HG03354 (cell line): ENCODE measurements around the gene AUTS2.

Source experiments
- ATAC-seq: cut with Tn5 transposase; IDR thresholded peaks from one replicate; pipeline ENCODE4 v1.9.1; 2021; ENCODE audit warnings: mild to moderate bottlenecking; ENCODE audit not compliant: unreplicated experiment, poor library complexity, severe bottlenecking

AUTS2 gene

GRCh38 chr7:69620650-69621049 lies 22.4 kb downstream of the AUTS2 start:
- ATAC-seq = no peak

DNA sequence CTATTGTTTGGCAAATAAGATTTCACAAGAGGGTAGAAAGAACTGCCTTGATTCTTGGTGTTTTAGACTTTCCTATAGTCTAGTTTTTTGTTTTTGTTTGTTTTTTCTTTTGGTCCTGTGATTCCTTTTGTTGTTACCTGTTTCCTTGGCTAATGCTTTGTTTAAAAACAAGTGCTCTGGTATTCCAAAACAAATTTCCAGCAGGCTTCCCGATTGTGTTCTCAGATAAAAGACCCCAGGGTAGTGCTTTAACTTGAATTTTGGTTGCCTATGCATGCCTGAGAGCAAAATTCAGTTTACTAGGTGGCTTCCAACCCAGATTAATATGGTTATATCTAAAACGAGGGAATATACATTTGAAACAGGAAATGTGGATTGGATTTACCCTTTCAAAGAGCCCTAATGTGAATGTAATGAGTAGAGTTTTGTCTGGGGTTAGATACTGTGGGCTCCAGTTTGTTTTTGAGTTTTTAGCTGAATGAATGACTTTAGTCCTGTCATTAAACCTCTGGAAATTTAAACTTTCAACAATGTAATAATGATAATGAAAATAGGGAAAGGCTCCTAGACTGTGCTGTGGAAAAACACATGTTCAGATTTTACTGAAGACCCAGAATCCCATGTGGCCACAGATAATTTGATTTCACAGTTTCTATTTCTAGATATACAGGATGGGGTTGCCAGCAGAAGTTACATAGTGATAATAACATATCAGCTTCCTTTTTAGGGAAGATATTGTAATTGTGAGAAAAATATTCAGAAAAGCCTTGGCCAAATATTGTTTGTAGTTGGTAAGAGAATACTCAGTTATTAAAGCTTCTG lies 23.9 kb downstream of the AUTS2 start:
- ATAC-seq = no peak

DNA sequence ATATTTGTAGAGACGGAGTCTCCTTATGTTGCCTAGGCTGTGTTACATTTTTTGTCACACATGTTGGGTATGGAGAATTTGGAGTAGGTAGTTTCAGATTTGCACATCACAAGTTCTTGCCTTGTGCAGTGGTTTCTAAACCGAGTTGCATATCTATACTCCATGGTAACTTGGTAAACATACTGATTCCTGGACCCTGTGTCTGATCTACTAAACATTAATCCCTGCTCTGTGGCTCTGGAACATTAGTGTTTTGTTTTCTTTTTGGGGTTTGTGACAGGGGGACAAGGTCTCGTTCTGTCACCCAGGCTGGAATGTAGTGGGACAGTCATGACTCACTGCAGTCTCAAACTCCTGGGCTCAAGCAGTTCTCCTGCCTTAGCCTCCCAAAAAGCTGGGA lies 24.7 kb downstream of the AUTS2 start:
- no peak for ATAC-seq

GRCh38 chr7:69624435-69625230 lies 26.4 kb downstream of the AUTS2 start:
- no peak for ATAC-seq

- ATAC-seq = no peak
These were observed 27.0 kb downstream of the AUTS2 start for GRCh38 chr7:69625238-69625637.

GRCh38 chr7:69625798-69626197 lies 27.5 kb downstream of the AUTS2 start:
- no peak for ATAC-seq

DNA sequence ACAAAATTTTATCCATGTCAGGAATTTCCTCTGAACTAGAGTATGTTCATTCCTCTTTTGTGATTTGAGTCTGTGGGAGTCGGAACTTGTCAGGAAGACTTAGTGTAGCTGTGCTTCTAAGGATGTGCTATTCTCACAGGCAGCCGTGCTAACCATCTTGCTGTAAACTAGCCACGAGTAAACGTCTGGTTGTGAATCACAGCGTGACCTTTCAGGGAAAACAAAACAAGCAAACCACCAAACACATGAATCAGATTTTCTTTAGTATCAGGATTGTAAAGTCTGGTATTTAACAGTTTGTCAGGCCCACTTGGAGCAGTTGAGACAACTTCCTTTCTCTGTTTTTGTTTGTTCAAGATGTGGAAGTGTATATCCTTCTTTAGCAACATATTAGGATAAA lies 32.0 kb downstream of the AUTS2 start:
- ATAC-seq = no peak

DNA sequence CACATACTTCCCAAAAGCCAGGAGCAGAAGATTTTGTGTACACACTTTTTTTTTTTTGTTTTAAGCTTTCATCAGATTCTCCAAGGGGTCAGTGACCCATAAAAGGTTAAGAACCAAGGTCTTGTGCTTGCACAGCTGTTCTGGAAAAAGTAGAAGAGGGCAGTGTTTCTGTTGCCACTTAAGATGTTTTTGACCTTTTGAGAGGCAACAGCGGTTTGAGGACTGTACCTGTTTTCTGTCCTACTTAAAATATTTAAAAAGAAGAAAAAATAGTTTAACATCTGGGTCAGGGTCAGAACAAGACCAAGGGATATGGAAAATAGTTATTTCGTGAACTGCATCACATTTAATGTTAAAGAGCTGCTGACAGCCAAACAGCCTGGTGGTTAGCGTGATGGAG lies 32.9 kb downstream of the AUTS2 start:
- ATAC-seq = no peak

- no peak for ATAC-seq
These were observed 34.0 kb downstream of the AUTS2 start for GRCh38 chr7:69632280-69632679.

DNA sequence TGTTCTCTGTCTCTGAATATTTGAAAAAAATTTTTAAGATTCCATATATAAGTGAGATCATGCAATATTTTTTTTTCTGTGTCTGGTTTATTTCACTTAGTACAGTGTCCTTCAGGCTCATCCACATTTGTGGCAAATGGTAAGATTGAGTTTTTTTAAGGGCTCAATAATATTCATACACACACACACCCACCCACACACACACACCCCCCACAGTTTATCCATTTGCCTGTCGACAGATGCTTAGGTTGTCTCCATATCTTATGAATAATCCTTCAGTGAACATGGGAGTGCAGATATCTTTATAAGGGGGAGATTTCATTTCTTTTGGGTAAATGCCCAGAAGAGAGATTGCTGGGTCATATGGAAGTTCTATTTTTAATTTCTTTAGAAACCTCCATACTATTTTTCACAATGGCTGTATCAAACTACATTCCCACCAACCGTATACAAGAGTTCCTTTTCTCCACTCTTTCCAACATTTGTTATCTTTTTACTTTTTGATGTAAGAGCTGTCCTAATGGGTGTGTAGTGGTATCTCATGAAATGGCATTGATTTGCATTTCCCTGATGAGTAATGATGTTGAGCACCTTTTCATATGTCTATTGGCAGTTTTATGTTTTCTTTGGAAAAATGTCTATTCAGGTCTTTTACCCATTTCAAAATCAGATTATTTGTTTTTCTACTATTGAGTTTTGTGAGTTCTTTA lies 35.0 kb downstream of the AUTS2 start:
- no peak for ATAC-seq

DNA sequence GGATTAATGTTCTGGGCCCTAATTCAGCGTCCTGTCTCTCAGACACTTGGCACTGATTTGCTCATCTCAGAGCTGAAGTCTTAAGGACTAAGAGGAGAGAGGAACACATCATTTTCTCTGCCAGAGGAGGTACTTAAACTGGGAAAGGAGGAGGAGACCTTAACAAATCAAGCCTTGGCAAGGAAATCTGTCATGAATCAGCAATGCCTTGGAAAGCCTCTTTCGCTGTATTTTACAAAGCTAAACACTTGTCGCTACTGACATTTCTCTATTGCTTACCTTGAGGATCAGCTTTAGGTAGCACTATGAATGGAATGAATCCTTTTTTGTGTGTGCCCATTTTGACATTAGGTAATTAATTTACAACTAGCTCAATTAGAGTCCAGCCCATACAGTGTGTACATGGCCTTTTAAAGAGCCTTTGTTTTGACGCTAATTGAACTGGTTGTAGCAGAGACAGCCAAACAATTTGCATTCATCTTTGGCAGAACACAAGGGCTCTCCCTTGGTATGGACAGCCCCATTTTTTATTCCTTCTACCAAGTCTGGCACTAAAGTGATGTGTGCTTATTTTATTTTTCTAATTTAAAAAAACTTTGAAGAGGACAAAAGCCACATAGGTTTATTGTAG lies 37.4 kb downstream of the AUTS2 start:
- ATAC-seq = no peak

DNA sequence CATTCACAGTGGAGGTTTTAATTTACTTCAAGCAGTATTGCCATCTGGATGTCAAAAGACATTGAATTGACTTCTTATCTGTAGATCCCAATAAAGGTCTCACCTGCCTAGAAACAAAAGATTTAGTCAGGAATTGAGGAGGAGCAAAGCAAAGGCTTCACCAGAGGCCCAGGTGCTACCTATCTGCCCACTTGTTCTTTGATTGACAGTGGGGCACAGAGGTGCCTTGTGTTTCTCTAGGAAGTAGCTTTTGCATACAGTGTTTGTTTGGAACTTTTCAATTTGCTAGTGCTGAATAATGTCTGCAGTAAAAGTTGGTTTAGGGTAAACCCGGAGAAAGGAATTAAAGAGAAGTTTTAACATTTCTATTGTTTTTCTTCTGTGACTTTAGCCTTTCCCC lies 40.4 kb downstream of the AUTS2 start:
- ATAC-seq = no peak

- no peak for ATAC-seq
These were observed 41.9 kb downstream of the AUTS2 start for GRCh38 chr7:69640216-69640615.

- ATAC-seq = no peak
These were observed 42.8 kb downstream of the AUTS2 start for GRCh38 chr7:69640925-69641594.

GRCh38 chr7:69643265-69643664 lies 45.0 kb downstream of the AUTS2 start:
- ATAC-seq = no peak

DNA sequence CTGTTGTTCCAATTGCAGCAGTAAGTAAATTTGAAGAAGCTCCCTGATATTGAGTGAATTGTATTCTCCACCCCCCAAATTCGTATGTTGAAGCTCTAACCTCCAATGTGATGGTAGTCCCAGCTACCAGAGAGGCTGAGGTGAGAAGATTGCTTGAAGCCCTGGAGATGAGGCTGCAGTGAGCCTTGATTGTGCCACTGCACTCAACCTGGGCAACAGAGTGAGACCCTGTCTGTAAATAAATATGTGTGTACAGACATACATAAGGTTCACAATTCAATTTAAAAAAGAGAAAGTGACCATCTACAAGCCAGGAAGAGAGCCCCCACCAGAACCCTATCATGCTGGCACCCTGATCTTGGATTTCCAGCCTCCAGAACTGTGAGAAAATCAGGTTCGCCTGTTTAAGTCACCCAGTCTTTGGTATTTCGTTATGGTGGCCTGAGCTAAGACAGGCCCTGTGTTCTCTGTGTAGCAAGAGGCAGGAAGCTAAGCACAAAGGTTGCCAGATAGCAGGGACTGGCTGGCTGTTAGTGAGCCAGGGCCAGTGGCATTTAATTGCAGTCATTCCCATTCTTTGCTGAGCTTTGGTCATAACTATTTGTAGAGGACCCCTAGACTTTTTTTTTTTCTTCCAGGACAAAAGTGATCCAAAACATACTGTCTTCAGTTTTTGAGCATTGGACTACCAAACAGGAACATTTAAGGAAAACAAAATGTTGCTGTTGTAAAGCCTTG lies 45.6 kb downstream of the AUTS2 start:
- ATAC-seq = no peak

DNA sequence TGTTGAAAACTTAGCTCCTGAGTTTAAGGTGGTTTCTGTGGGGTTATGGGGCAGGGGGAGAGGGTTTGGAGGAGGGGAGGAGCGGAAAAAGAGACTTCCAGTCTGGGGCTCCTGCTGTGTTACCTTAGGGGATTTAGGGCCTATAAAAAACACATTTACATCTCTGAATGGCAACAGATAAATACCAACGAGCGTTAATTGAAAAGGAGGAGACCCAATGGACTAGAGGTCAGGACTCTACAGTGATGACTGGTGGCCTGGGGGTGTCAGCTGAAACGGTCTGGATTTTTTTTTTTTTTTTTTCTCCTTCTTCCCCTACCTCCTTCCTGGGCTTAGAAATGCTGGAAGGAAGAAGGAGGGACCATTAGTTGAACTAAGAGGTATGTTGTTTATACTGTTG lies 47.4 kb downstream of the AUTS2 start:
- no peak for ATAC-seq

GRCh38 chr7:69651101-69651590 lies 52.9 kb downstream of the AUTS2 start:
- ATAC-seq = peak; percentile 88
